Omental fat pad (tissue), 4 donors: Measurements from ENCODE around the gene TRIM5. TPM values are rescaled to one million over a fixed set of nuclear protein-coding genes. Genes with fewer than 3 reads are reported as not detected.
A peak's percentile ranks its signal among the peaks of the same experiment; 100 is the strongest.
"Not testable (repeated sequence)": the region's sequence is repeated elsewhere in the genome, so short reads cannot be mapped to it uniquely, and the experiment has no call there.

Experiments used
- ATAC-seq: fragments of 150-250 bp; one replicate; pipeline ENCODE4 v1.9.1; 2016; ENCODE audit warnings: mild to moderate bottlenecking, moderate library complexity; ENCODE audit not compliant: low FRiP score
- DNase-seq: peaks from one replicate; pipeline ENCODE4 v3.0.0-alpha.2; 2019; ENCODE audit warnings: low spot score
- CTCF ChIP-seq, 3 donors: fragments of 450-650 bp; IDR thresholded peaks; one replicate each; pipeline ENCODE4 v1.5.1; 2016 to 2017; ENCODE audit warnings: antibody characterized with exemption in 3 of 3, mild to moderate bottlenecking in 3 of 3, moderate library complexity in 2 of 3
- total RNA-seq, 4 donors: library from RNA; depleted of rRNA; stranded (reverse); fragments of >200 nt; gene quantifications; one replicate each; pipeline ENCODE4 v1.1.0, GENCODE V29; 2016

The TRIM5 gene, protein sequence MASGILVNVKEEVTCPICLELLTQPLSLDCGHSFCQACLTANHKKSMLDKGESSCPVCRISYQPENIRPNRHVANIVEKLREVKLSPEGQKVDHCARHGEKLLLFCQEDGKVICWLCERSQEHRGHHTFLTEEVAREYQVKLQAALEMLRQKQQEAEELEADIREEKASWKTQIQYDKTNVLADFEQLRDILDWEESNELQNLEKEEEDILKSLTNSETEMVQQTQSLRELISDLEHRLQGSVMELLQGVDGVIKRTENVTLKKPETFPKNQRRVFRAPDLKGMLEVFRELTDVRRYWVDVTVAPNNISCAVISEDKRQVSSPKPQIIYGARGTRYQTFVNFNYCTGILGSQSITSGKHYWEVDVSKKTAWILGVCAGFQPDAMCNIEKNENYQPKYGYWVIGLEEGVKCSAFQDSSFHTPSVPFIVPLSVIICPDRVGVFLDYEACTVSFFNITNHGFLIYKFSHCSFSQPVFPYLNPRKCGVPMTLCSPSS
- 10 to 100 TPM; 18.0 to 24.4 (median 21.1) TPM for total RNA-seq

GRCh38 chr11:5684646-5685362, at the start of gene TRIM5:
Gene TRIM5, minus strand, starts transcription at chr11:5685074. Its CDS starts 4,897 bp downstream, at chr11:5680177.
- peak; percentile 97 for ATAC-seq
- peak in 1 of 3 donors; percentile 19 for TF ChIP-seq CTCF (IDR thresholded peaks at IDR 0.05)
- DNase-seq, result peak; percentile 61

GRCh38 chr11:5727691-5728090, 42.8 kb upstream of the TRIM5 start:
- no peak for ATAC-seq
- DNase-seq, result no peak
- TF ChIP-seq CTCF (IDR thresholded peaks at IDR 0.05), result no peak

DNA sequence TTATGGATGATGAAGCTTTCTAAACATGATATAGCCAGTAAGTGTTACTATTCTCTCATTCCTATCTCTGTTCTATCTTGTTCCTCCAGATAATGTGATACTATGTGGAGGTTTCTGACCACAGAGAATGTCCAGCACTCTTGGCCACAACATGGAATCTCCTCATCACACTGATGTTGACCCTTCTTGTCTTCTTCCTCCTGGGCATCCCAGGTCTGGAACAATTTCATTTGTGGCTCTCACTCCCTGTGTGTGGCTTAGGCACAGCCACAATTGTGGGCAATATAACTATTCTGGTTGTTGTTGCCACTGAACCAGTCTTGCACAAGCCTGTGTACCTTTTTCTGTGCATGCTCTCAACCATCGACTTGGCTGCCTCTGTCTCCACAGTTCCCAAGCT, 41.5 kb upstream of the TRIM5 start:
- ATAC-seq (no peak), DNase-seq (no peak)
- no peak for TF ChIP-seq CTCF (IDR thresholded peaks at IDR 0.05)

DNA sequence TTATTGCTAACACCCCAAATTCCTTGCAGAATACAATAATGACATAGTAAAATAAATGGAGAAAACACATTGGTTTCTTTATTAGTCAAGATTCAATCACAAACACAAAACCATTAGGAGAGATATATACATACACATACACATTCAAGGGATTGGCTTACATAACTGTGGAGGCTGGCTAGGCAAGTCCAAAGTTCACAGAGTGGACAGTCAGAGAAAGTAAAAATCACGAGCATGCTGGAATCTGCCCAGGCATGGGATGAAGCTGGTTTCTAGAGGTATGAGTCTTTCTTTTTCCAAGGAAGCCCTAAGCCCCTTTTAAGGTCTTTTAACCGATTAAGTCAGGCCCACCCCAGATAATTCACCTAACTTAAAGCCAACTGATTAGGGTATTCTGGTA, 37.7 kb upstream of the TRIM5 start:
- ATAC-seq (no peak), DNase-seq (no peak)
- no peak for TF ChIP-seq CTCF (IDR thresholded peaks at IDR 0.05)

DNA sequence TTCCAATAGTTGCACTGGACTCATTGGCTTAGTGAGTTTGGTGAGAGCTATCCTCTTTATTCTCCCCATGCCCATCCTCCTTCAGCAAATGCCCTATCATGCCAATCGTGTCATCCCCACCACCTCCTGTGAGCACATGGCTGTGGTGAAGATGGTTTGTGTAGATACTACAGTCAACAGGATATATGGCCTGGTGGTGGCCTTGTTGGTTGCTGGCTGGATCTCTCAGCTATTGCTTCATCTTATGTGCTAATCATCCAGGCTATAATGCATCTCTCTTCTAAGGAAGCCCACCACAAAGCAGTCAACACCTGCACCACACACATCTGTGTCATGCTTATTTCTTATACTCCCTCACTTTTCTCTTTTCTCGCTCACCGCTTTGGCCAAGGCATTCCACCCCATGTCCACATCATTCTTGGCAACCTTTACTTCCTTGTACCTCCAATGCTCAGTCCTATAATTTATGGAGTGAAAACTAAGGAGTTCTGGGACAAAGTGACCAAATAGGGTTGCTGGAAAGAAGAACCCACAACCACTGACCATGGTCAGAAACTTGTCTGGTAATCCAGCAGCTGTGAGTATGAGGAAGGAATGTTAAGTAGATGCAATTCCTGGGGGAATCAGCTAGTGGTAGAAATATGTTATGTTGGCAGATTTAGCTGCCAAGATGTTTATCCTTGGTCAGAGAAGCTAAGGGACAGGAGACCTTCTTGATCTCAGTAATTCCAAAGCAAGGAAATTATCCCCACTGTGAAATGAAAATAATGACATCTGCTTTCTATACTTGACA, 35.0 kb upstream of the TRIM5 start:
- DNase-seq, result no peak
- ATAC-seq, result no peak
- TF ChIP-seq CTCF (IDR thresholded peaks at IDR 0.05), result no peak

DNA sequence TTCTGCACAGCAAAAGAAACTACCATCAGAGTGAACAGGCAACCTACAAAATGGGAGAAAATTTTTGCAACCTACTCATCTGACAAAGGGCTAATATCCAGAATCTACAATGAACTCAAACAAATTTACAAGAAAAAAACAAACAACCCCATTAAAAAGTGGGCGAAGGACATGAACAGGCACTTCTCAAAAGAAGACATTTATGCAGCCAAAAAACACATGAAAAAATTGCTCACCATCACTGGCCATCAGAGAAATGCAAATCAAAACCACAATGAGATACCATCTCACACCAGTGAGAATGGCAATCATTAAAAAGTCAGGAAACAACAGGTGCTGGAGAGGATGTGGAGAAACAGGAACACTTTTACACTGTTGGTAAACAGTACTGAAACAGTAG, 31.6 kb upstream of the TRIM5 start:
- DNase-seq, ATAC-seq: not testable (repeated sequence)

DNA sequence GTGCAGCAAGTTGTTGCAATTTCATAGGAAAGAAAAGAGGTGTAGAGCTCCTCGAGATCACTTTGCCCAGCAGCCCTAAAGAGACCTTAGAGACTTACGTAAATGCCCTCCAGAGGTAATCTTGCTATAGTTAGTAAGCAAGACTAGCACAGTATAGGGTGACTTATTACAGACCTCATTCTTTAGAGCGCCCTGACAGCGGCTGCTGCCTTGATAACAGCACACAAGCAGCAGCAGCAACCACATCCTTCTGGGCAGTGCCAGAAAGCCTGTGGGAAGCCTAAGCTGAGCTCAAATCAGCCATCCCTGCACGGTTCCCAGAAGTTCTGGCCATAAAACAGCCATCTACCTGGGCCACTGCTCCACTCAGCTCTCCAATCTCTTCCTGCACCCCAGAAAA, 28.8 kb upstream of the TRIM5 start:
- no peak for DNase-seq
- TF ChIP-seq CTCF (IDR thresholded peaks at IDR 0.05), result no peak
- no peak for ATAC-seq
